Activated CD4-positive, alpha-beta T cell treated with anti-CD3 and anti-CD28 coated beads, Interleukin-2, Interleukin-4, amounts not matched to agents 100 ng/mL and 50 ng/mL, durations not matched to agents 16 hours and 8 hours (primary cell): ENCODE results near the gene B3GNT3.
A peak's percentile ranks its signal among the peaks of the same experiment; 100 is the strongest.
"Not testable (repeated sequence)": the region's sequence is repeated elsewhere in the genome, so short reads cannot be mapped to it uniquely, and the experiment has no call there.

Source experiments
- DNase-seq: peaks from one replicate; pipeline ENCODE4 v3.0.0-alpha.2; 2020; ENCODE audit warnings: low spot score

The B3GNT3 gene

DNA sequence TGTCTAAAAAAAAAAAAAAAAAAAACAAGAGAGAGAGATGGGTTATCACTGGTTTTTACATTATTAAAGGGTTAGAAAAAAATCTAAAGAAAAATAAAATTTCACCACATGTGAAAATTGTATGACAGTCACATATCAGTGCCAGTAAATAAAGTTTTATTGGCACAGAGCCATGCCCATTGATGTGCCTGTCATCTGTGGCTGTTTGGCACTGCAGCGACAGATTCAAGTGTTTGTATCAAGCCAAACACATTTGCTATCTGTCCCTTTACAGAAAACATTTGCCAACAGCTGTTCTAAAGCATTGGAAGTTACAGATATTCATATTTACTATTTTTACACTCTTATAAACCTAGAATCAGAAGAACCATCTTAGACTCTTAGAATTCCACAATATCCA lies 27.4 kb upstream of the B3GNT3 start:
- no peak for DNase-seq

DNA sequence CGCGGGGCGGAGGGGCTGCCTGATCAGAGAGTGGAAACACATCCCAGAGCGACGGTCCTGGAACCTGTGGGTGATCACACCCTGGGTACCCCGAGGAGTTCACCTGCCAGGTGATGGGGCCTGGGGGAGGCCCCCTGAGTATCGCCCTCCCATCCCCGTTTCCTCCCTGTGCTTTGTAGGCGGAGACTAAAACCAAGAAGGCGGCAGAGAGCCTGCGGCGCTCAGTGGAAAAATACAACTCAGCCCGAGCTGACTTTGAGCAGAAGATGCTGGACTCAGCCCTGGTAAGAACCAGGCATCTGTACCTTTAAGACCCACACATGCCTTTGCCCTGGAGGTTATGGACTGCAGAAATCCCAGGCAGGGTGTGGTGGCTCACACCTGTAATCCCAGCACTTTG lies 24.3 kb upstream of the B3GNT3 start:
- DNase-seq: no peak

DNA sequence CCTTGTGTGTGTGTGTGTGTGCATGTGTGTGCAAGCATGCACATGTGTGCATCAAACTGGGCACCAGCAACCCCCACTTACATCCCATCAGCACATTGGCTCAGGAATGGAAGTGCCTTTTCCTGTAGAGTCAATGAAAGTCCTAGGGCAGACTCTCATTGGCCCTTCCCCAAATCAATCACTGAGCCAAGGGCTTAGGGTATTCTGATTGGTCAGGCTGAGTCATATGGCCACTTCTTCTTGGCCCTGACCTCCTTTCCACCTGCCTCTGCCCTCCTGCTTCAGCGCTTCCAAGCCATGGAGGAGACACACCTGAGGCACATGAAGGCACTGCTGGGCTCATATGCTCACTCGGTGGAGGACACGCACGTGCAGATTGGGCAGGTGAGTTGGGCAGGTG lies 22.8 kb upstream of the B3GNT3 start:
- no peak for DNase-seq

DNA sequence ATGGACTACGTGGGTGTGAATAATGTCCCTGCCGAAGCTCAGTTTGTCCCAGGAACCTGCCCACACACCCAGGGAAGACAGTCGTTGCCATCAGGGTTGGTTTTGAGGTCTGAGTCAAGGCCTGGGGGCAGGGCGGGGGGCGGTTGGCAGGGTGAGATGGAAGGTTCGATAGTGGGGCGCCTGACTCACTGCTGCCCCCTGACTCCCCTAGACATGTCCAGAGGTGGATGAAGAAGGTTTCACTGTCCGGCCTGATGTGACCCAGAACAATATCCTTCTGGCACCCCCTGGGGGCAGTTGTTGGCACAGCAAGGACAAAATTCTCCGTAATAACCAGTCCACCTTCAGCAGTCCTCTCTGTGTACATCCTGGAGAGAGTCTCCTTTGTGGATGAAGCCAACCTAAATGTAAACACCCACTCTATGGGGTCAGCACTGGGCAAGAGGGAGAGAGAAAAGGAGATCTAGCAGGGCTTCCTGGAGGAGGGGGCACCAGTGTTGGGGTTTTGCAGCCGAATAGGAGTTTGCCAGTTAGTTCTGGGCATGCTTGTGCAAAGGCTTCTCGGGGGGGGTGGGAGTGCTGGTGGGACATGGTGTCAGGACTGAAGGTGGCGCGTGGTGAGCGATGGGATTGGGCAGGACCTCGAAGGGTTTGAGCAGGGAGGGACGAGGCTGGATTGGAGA lies 19.6 kb upstream of the B3GNT3 start:
- DNase-seq: peak; percentile 38

DNA sequence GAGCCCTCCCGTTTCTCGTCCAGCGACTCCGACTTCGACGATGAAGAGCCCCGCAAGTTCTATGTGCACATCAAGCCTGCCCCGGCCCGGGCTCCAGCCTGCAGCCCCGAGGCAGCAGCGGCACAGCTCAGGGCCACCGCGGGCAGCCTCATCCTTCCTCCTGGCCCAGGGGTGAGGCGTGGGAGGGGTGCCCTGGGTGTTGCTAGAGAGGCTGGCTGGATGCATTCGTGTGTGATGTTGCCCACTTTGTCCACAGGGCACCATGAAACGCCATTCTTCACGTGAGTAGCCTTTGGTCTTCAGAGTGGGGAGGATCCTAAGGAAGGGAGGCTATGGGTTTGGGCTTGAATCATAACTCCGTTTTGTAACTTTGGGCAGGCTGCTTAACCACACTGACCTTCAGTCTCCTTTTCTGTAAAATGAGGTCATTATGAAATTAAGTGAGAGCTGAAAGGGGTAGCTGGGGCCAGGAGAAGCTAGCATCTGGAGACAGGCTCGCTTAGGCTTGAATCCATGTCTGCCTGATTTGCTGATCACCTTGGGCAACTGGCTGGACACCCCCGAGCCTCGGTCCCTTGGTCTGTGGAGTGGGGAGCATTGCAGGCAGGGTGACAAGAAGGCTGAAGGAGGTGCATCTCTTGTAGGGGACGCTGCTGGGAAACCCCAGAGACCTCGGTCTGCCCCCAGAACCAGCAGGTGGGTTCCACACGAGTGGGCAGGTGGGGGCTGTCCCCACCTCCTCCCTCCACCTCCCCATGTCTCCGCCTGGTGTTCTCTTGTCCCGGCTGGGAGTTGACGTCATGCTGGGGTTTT lies 18.7 kb upstream of the B3GNT3 start:
- DNase-seq: no peak

DNA sequence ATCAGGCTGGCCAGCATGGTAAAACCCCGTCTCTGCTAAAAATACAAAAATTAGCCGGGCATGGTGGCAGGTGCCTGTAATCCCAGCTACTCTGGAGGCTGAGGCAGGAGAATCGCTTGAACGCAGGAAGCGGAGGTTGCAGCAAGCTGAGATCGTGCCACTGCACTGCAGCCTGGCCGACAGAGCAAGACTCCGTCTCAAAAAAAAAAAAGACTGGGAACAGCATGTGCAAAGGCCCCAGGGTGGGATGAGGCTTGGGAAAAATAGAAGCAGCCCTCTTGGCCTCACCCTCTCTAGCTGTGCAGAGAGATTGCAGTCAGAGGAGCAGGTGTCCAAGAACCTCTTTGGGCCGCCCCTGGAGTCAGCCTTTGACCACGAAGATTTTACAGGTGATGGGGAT lies 17.1 kb upstream of the B3GNT3 start:
- not testable (repeated sequence) for DNase-seq

DNA sequence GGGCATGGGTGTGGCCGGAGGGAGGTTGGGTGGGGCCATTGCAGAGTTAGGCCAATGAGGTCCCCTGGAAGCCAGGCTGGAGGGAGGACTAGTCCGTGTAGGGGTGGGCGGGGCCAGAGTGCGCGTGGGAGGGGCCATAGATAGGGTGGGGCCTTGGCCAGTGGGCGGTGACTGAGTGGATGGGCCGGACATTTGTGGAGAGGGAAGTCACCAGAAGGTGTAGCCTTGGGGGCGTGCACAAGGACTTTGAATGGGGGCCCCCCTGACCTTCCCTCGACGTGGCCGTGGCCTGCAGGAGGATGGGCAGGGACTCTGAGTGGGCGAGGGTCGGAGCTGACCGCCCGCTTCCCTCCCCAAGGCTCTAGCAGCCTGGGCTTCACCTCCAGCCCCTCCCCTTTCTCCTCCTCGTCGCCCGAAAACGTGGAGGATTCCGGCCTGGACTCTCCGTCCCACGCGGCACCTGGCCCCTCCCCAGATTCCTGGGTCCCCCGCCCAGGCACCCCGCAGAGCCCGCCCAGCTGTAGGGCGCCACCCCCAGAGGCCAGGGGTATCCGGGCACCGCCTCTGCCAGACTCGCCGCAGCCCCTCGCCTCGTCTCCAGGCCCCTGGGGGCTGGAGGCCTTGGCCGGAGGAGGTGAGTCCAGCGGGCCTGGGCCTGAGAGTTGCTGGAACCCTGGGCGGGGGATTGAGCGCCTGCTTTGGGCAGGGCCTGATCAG lies 16.5 kb upstream of the B3GNT3 start:
- peak; percentile 59 for DNase-seq

DNA sequence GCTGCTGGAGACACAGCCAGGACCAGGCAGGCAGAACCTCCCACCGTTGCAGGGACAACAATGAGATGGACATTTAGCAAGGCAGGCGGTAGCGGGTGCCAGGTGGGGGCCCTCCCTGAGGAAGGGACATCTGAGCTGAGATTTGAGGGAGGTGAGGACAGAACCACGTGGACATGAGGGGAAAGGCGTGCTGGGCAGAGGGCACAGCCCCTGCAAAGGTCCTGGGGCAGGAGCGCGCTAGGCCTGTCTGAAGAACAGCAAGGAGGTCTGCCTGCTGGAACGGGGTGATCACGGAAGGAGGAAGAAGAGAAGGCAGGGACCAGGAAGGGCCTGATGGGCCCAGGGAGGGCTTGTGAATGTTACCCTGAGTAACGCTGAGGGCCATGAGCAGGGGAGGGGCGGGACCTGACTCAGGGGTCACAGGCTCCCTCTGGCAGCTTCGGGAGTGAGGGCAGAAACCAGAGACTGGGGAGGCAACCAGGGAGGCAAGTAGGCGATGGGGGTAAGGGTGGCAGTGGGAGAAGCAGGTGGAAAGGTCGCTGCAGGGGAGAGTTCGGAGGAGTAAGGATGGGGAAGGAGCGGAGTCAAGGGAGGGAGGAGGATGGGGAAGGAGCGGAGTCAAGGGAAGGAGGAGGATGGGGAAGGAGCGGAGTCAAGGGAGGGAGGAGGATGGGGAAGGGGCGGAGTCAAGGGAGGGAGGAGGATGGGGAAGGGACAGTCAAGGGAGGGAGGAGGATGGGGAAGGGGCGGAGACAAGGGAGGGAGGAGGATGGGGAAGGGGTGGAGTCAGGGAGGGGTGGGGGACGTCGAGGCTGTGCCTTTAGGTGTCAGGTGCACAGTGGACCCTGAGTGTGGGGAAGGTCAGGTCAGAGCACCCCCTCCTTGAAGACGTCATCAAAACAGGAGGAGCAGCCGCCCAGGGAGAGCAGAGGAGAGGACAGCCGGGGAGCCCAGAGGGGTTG lies 15.7 kb upstream of the B3GNT3 start:
- no peak for DNase-seq

DNA sequence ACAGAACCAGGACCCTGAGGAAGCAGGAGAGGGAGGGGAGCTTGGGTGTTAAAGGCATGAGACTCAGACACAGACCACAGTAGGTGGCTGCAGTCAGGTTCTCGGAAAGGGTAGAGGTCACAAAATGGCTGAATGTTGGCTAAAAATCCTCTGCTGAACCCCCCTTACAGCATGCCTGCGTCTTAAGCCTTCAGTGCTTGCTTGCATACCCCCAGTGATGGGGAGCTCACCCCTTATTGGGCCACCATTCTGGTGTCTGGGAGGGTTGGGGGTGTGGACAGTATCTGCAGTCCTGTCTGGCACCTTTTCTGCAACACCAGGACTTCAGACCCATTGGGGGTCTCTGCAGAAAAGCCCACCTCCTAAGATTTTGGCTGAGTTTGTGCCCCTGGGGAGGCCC lies 14.2 kb upstream of the B3GNT3 start:
- no peak for DNase-seq

DNA sequence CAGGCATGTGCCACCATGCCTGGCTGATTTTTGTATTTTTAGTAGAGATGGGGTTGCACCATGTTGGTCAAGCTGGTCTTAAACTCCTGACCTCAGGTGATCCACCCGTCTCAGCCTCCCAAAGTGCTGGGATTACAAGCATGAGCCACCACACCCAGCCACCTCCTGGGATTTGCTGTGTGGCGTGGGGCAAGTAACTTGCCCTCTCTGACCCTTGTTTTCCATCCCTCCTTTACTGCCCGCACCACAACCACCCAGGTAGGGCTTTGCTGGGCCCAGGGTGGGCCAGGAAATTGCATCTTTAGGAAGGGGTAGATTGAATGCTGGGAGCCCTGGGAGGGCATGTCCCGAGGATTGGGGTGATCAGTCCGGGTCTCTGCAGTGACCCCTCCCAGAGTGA lies 11.2 kb upstream of the B3GNT3 start:
- not testable (repeated sequence) for DNase-seq

DNA sequence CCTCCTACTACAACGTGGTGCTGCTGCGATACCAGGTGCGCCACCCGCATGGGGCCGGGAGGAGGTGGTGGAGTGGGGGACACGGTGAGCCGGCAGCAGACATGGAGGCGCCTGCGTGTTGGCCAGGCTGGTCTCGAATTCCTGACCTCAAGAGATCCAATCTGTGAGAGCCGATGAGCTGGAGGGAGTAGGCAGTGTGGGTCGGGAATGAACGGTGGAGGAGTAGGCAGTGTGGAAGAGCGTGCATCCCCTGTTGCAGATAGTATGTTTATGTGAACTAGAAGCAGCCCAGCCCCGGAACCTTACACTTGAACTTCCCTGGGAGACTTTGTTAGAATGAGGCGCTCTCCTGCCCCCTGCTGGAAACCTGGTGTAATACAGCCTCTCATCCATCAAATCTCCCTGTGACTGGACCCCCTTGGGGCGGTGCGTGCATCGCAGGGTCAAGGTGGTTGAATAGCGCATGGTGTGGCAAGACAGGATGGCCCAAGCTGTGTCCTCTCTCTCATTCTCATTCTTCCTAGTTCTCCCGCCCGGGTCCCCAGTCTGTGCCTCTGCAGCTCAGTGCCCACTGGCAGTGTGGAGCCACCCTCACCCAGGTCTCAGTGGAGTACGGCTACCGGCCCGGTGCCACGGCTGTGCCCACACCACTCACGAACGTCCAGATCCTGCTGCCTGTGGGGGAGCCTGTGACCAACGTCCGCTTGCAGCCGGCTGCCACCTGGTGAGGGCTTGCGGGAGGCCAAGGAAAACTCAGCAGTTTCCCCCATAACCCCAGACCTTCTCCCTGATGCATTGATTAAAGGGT lies 10.5 kb upstream of the B3GNT3 start:
- peak; percentile 76 for DNase-seq

DNA sequence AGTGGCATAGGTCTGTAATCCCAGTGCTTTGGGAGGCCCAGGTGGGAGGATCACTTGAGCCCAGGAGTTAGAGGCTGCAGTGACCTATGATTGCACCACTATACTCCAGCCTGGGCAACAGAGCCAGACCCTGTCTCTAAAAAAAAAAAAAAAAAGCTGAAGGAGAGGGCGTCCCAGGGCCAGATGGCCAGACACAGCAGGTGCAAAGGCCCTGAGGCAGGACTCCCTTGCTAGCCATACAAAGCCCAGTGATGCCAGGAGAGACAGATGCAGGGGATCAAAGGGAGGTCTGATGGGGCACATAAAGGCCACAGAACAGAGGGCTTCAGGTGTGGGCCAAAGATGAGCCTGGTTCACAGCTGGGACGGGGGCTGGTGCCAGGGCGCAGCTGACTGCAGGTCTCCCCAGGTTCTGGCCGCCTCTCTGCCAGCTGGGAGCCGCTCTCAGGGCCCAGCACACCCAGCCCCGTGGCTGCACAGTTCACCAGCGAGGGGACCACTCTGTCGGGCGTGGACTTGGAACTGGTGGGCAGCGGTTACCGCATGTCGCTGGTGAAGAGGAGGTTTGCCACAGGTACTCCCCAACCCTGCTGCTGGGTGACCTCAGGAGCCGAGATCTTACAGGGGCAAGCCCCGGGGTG lies 7.5 kb upstream of the B3GNT3 start:
- no peak for DNase-seq

DNA sequence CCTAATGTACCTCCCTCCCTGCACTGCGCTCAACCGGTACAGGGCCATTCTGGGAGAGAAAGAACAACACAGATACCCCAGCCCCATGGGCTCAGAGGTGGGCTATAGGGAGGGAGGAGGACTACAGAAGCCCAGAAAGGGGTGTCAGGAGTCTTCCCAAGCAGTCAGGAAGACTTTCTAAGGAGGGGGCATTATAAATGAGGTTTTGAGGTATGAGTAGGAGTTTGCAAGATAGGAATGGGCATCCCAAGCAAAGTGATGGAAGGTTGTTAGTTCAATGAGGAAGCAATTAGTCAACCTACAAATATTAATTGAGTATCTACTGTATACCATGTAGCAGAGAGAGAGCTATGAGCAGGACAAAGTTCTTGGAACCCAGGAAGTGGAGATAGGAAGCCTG lies 6.3 kb upstream of the B3GNT3 start:
- DNase-seq: no peak

DNA sequence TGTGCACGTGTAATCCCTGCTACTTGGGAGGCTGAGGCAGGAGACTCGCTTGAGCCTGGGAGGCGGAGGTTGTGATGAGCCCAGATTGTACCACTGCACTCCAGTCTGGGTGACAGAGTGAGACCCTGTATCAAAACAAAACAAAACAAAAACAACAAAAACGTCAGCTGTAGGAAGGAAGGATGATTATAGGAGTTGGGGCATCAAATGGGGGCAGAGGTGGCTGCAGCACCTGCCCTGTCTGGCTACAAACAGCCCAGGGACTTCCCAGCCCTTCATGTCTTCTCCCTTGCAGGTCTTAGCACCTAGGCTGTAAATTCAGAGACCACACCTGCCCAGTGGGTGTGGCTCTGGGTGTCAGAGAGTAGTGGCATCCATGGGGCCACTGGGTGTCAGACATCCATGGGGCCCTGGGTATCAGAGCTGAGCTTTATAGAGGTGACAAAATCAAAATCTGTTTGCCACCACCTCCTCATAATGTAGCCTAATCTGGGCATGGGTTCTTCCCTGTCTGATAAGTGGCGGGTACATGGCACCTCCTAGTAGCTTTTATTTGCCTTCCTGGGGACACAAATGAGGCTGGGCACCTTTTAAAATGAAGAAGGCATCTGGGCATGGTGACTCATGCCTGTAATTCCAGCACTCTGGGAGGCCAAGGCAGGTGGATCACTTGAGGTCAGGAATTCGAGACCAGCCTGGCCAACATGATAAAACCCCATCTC lies 4.7 kb upstream of the B3GNT3 start:
- no peak for DNase-seq

DNA sequence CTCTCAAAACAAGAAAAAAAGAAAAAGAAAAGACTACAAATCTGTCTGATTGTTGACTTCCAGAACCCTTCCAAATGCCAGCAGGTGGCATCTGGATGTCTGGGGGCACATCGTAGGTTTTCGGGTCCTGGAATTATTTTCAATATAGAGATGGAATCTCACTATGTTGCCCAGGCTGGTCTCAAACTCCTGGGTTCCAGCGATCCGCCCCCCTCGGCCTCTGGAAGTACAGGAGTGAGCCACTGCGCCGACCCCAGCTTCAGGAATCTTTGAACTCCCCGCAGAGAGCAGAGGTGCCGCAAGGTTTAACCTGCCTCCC lies 567 bp upstream of the B3GNT3 start:
- DNase-seq: no peak

DNA sequence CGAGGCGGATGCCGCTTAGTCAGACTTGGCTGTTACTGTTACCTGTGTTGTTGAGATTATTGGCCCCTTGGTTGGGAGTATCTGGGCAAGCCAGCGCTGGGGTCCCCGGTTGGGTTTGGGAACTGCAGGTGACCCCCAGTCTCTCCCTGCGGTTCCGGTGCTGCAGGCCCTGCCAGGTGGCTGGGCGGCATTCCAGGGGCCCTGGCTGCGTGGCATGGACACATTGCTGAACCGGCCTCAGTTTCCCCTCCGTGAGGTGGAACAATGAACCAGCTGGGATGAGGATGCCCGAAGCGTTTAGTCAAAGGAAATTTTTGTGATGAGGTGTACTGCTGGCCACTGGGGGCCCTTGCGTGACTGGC lies 538 bp downstream of the B3GNT3 start:
- no peak for DNase-seq

DNA sequence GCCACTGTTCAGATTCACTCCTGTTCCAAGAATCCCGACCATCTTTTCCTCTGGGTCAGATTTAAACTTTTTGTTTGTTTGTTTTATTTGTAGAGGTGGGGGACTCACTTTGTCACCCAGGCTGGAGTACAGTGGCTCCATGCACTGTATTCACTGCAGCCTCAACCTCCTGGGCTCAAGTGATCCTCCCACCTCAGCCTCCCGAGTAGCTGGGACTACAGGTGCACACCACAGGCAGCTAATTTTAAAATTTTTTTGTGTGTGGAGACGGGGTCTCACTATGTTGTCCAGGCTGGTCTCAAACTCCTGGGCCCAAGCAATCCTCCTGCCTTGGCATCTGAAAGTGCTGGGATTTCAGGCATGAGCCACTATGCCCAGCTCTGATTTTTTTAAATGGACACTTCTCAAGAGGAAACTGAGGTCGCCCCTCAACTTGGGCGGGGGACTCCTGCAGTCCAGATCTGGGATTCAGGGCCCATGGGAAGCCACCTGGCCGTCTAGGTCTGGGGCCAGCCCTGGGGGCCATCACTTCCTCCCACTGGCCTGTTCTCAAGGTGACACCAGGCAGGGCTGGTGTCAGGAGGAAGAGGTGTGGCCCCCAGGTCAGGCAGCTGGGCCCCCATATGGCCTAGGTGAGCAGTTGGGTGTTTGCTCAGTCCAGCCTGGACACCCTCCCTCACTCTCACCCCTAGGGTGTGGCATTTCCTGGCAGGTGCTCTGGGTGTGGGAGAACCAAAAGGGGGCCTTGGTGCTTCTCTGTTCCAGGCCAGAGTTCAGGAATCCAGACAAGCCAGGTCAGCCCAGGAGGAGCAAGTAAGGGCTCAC lies 1.3 kb downstream of the B3GNT3 start:
- no peak for DNase-seq

DNA sequence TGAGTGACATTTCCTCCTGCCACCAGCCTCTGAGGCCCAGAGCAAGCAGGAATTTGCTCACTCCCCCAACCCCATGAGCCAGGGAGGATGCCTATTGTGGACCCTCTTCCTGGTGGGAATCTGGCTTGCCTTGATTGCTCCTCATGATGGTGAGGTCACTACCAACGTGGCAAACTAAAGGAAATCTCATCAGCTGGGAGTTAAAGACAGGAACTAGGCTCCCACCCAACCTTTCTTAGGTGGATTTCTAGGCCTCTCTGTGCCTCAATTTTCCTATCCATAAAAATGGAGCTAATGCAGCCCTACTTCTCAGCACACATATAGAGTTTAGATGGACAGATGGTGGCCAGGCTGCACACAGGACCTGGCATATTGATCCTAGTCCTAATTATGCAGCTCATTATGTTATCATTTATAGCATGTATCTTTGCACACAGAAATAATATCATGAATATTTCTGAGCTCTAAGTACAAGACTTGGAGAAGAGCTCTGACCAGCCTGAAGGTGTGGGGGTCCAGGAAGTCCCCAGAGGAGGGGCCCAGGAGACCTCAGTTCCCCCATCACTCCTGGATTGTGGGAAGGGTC lies 2.0 kb downstream of the B3GNT3 start:
- no peak for DNase-seq
